K562 (cell line): ENCODE measurements around the gene TXNDC8. TPM values are rescaled to one million over a fixed set of nuclear protein-coding genes. Genes with fewer than 3 reads are reported as not detected.

Experiments used
- ARHGAP35 ChIP-seq: fragments of 450-650 bp; IDR thresholded peaks from 2 replicates; pipeline ENCODE4 v1.6.1; 2018; ENCODE audit not compliant: partially characterized antibody
- CBFA2T2 ChIP-seq: fragments of 450-650 bp; conservative IDR thresholded peaks from 2 replicates; pipeline ENCODE4 v1.6.1; 2017; ENCODE audit warnings: mild to moderate bottlenecking
- CBFA2T3 ChIP-seq: fragments of 450-650 bp; IDR thresholded peaks from 2 replicates; pipeline ENCODE4 v1.6.1; 2017
- CHAMP1 ChIP-seq: fragments of 450-650 bp; IDR thresholded peaks from 2 replicates; pipeline ENCODE4 v1.6.1; 2016; ENCODE audit warnings: mild to moderate bottlenecking
- DACH1 ChIP-seq: fragments of 450-650 bp; IDR thresholded peaks from 2 replicates; pipeline ENCODE4 v1.6.1; 2018; ENCODE audit not compliant: partially characterized antibody
- FOS ChIP-seq: IDR thresholded peaks from 3 replicates; pipeline ENCODE4 v1.6.1; 2011; ENCODE audit not compliant: insufficient read length; ENCODE audit errors: extremely low read depth
- FOXP4 ChIP-seq: sonication (generic); formaldehyde crosslinking; IDR thresholded peaks from 2 replicates; pipeline ENCODE4 v1.8.0; 2022; ENCODE audit warnings: mild to moderate bottlenecking, missing genetic modification reagents, borderline replicate concordance
- MBD2 ChIP-seq: sonication (generic); IDR thresholded peaks from 2 replicates; pipeline ENCODE4 v1.6.1; 2016; ENCODE audit warnings: low read depth, borderline replicate concordance
- MEF2D ChIP-seq: conservative IDR thresholded peaks from 2 replicates; pipeline ENCODE4 v1.6.1; 2016; ENCODE audit warnings: low read depth, missing genetic modification characterization, missing compliant biosample characterization
- NCOA1 ChIP-seq: fragments of 450-650 bp; IDR thresholded peaks from 2 replicates; pipeline ENCODE4 v1.6.1; 2016; ENCODE audit warnings: low read depth
- NFE2L1 ChIP-seq: fragments of 450-650 bp; IDR thresholded peaks from 2 replicates; pipeline ENCODE4 v1.6.1; 2016; ENCODE audit warnings: missing genetic modification characterization, low read depth, mild to moderate bottlenecking, missing compliant biosample characterization, moderate library complexity, borderline replicate concordance
- NFXL1 ChIP-seq: fragments of 450-650 bp; formaldehyde crosslinking; IDR thresholded peaks from 2 replicates; pipeline ENCODE4 v1.4.0; 2021; ENCODE audit warnings: mild to moderate bottlenecking
- SMARCA5 ChIP-seq: fragments of 450-650 bp; IDR thresholded peaks from 2 replicates; pipeline ENCODE4 v1.6.1; 2016
- SREBF1 ChIP-seq: fragments of 150-350 bp; IDR thresholded peaks from 2 replicates; pipeline ENCODE4 v1.6.1; 2014; ENCODE audit warnings: antibody characterized with exemption, low read depth, low read length, borderline replicate concordance
- TFAM ChIP-seq: fragments of 250-450 bp; sonication (Bioruptor Pico); conservative IDR thresholded peaks from 2 replicates; pipeline ENCODE4 v1.5.0; 2021; ENCODE audit warnings: mild to moderate bottlenecking, moderate library complexity
- THRAP3 ChIP-seq: fragments of 450-650 bp; IDR thresholded peaks from 2 replicates; pipeline ENCODE4 v1.6.1; 2016; ENCODE audit warnings: mild to moderate bottlenecking, inconsistent platforms, borderline replicate concordance
- ZBTB5 ChIP-seq: fragments of 450-650 bp; IDR thresholded peaks from 2 replicates; pipeline ENCODE4 v1.6.1; 2017; ENCODE audit warnings: antibody characterized with exemption
- ZFP30 ChIP-seq: fragments of 250-450 bp; sonication (Bioruptor Pico); IDR thresholded peaks from 2 replicates; pipeline ENCODE4 v1.8.0; 2022; ENCODE audit warnings: moderate library complexity, mild to moderate bottlenecking, inconsistent platforms, borderline replicate concordance
- ZNF140 ChIP-seq: fragments of 250-450 bp; sonication (Bioruptor Pico); IDR thresholded peaks from 2 replicates; pipeline ENCODE4 v1.8.0; 2021; ENCODE audit warnings: moderate library complexity, mild to moderate bottlenecking, inconsistent platforms
- ZNF143 ChIP-seq: sonication (generic); formaldehyde crosslinking; IDR thresholded peaks from 2 replicates; pipeline ENCODE4 v1.9.0; 2022; ENCODE audit warnings: mild to moderate bottlenecking, missing genetic modification reagents
- polyA plus RNA-seq, 8 experiments: library from polyadenylated mRNA; depleted of rRNA in 4 of 8; stranded (reverse) in 5 of 8; unstranded in 3 of 8; fragments of >200 nt; fragmentation: Nextera tagmentation in 2 of 8; fragmentation: Illumina TruSeq in 1 of 8; extraction: Ambion mirVana in 2 of 8; extraction: Trizol in 1 of 8; gene quantifications; 2 replicates each; pipeline versions ENCODE4 v1.2.1 to v1.2.3, GENCODE V29; 2011 to 2014; ENCODE audit warnings: inconsistent platforms in 1 of 8, missing spikeins in 1 of 8
- total RNA-seq, 7 experiments: library from RNA; depleted of rRNA in 6 of 7; stranded (reverse); fragments of >200 nt in 6 of 7; fragmentation: Illumina TruSeq in 2 of 7; extraction: Trizol in 2 of 7; gene quantifications; 2 replicates each; pipeline versions ENCODE4 v1.2.1 to v1.2.3, GENCODE V29; 2011 to 2021; ENCODE audit warnings: low replicate concordance in 1 of 7
- TF ChIP-seq, protein P1 (sequence below): sonication (generic); formaldehyde crosslinking; IDR thresholded peaks from 2 replicates; pipeline ENCODE4 v1.8.0; 2022; ENCODE audit warnings: mild to moderate bottlenecking, low read depth, missing genetic modification reagents
- TF ChIP-seq, protein P2 (sequence below): fragments of 450-650 bp; formaldehyde crosslinking; IDR thresholded peaks from 2 replicates; pipeline ENCODE4 v1.4.0; 2020; ENCODE audit warnings: mild to moderate bottlenecking

Gene TXNDC8
- total and polyA plus RNA-seq, 9 of the 15 experiments (the other 6 are each of a cell fraction or from before 2014, with no cell fraction given) = not detected

GRCh38 chr9:110371411-110372007, 33.8 kb upstream of the TXNDC8 start (continued):
- TF ChIP-seq ARHGAP35 (no peak), CBFA2T3 (peak; percentile 100), CHAMP1 (peak; percentile 97), THRAP3 (no peak), CBFA2T2 (peak; percentile 100), MBD2 (peak; percentile 88), ZBTB5 (peak; percentile 47; the same call in 1 of the 2 replicates), ZNF143 (CRISPR knock-in tag) (no peak), NFE2L1 (tag) (no peak), SMARCA5 (no peak), MEF2D (tag) (peak; percentile 94), FOS (no peak), SREBF1 (no peak), TFAM (CRISPR knock-in tag) (no peak), FOXP4 (CRISPR knock-in tag) (no peak), DACH1 (peak; percentile 62), ZNF140 (no peak), NFXL1 (no peak), NCOA1 (peak; percentile 95), ZFP30 (no peak)
- TF ChIP-seq, protein P1, sequence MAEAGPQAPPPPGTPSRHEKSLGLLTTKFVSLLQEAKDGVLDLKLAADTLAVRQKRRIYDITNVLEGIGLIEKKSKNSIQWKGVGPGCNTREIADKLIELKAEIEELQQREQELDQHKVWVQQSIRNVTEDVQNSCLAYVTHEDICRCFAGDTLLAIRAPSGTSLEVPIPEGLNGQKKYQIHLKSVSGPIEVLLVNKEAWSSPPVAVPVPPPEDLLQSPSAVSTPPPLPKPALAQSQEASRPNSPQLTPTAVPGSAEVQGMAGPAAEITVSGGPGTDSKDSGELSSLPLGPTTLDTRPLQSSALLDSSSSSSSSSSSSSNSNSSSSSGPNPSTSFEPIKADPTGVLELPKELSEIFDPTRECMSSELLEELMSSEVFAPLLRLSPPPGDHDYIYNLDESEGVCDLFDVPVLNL (CRISPR knock-in tag) = no peak
- TF ChIP-seq, protein P2, sequence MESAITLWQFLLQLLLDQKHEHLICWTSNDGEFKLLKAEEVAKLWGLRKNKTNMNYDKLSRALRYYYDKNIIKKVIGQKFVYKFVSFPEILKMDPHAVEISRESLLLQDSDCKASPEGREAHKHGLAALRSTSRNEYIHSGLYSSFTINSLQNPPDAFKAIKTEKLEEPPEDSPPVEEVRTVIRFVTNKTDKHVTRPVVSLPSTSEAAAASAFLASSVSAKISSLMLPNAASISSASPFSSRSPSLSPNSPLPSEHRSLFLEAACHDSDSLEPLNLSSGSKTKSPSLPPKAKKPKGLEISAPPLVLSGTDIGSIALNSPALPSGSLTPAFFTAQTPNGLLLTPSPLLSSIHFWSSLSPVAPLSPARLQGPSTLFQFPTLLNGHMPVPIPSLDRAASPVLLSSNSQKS = no peak
